Neutrophil (primary cell): ENCODE results near the gene BCL2L13.
"Not testable (repeated sequence)": the region's sequence is repeated elsewhere in the genome, so short reads cannot be mapped to it uniquely, and the experiment has no call there.

Source experiments
- H3K27ac ChIP-seq: fragments of 200-600 bp; sonication (generic); 2 replicates; pipeline ENCODE4 v1.5.1; 2016; ENCODE audit warnings: mild to moderate bottlenecking, moderate library complexity
- H3K27me3 ChIP-seq: fragments of 200-600 bp; sonication (generic); 2 replicates; pipeline ENCODE4 v1.6.0; 2016; ENCODE audit warnings: mild to moderate bottlenecking
- H3K36me3 ChIP-seq: fragments of 200-600 bp; sonication (generic); 2 replicates; pipeline ENCODE4 v1.5.1; 2017
- H3K4me1 ChIP-seq, 2 experiments: fragments of 200-600 bp in 1 of 2; sonication (generic) in 1 of 2; 1 replicate in 1 of 2; 2 replicates in 1 of 2; pipeline versions ENCODE4 v1.5.1 to v1.6.1; 2013 to 2016; ENCODE audit warnings: low read depth in 1 of 2, low read length in 1 of 2, mild to moderate bottlenecking in 1 of 2, moderate library complexity in 1 of 2; ENCODE audit not compliant: control insufficient read depth in 1 of 2, insufficient read depth in 1 of 2
- H3K4me3 ChIP-seq, 2 experiments: fragments of 200-600 bp in 1 of 2; sonication (generic) in 1 of 2; 1 replicate in 1 of 2; 2 replicates in 1 of 2; pipeline ENCODE4 v1.5.1; 2013 to 2016; ENCODE audit warnings: low read depth in 1 of 2, low read length in 1 of 2, mild to moderate bottlenecking in 1 of 2, moderate library complexity in 1 of 2
- H3K9me3 ChIP-seq: fragments of 200-600 bp; sonication (generic); 2 replicates; pipeline ENCODE4 v1.5.1; 2016
- CTCF ChIP-seq: fragments of 200-600 bp; sonication (generic); IDR thresholded peaks from 2 replicates; pipeline ENCODE4 v1.5.1; 2016; ENCODE audit warnings: antibody characterized with exemption

The BCL2L13 gene

DNA sequence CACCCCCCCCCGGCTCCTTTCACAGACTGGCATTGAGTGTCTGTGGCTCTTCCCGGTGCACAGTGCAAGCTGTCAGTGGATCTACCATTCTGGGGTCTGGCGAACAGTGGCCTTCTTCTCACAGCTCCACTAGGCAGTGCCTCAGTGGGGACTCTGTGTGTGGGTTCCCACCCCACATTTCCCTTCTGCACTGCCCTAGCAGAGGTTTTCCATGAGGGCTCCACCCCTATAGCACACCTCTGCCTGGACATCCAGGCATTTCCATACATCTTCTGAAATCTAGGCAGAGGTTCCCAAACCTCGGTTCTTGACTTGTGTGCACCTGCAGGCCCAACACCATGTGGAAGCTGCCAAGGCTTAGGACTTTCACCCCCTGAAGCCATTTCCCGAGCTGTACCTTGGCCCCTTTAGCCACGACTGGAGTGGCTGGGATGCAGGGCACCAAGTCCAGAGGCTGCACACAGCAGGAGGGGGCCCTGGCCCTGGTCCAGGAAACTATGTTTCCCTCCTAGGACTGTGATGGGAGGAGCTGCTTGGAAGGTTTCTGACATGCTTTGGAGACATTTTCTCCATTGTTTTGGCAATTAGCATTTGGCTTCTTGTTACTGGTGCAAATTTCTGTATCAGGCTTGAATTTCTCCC, 26.0 kb downstream of the BCL2L13 start:
- H3K27me3 ChIP-seq = no peaks in the 10 kb centered on the region
- no peak overlapping the region for H3K4me3 ChIP-seq
- no peaks in the 10 kb centered on the region for H3K9me3 ChIP-seq
- peaks cover 33 to 36% of the 10 kb centered on the region in 2 experiments for H3K4me1 ChIP-seq
- H3K27ac ChIP-seq = peak overlapping the region; percentile 66
- no peak for TF ChIP-seq CTCF
- peaks cover 17% of the 10 kb centered on the region for H3K36me3 ChIP-seq

DNA sequence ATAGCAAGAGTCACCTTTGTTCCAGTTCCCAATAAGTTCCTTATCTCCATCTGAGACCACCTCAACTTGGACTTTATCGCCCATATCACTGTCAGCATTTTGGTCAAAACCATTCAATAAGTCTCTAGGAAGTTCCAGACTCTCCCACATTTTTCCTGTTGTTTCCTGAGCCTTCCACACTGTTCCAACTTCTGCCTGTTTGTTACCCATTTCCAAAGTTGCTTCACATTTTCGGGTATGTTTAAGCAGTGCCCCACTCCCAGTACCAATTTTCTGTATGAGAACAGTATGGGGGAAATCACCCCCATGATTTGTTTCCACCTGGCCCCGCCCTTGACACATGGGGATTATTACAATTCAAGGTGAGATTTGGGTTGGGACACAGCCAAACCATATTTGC, 26.7 kb downstream of the BCL2L13 start:
- H3K36me3 ChIP-seq = peaks cover 10% of the 10 kb centered on the region
- H3K4me1 ChIP-seq = peaks cover 39 to 40% of the 10 kb centered on the region in 2 experiments
- no peak for TF ChIP-seq CTCF
- H3K9me3 ChIP-seq = no peaks in the 10 kb centered on the region
- no peaks in the 10 kb centered on the region for H3K27me3 ChIP-seq
- H3K4me3 ChIP-seq = no peak overlapping the region
- peak overlapping the region; percentile 66 for H3K27ac ChIP-seq

GRCh38 chr22:17665854-17666253, 27.3 kb downstream of the BCL2L13 start:
- no peaks in the 10 kb centered on the region for H3K27me3 ChIP-seq
- H3K4me3 ChIP-seq = no peak overlapping the region
- no peak for TF ChIP-seq CTCF
- H3K27ac ChIP-seq = peak overlapping the region; percentile 66
- H3K9me3 ChIP-seq = no peaks in the 10 kb centered on the region
- H3K4me1 ChIP-seq = peaks cover 39 to 40% of the 10 kb centered on the region in 2 experiments
- H3K36me3 ChIP-seq = peaks cover 6% of the 10 kb centered on the region

- H3K9me3 ChIP-seq, H3K27me3 ChIP-seq, H3K36me3 ChIP-seq, H3K4me3 ChIP-seq: not testable (repeated sequence)
- Histone ChIP-seq H3K4me1 (peaks cover 65 to 68% of the 10 kb centered on the region in 2 experiments), H3K27ac (peak overlapping the region; percentile 71)
Measured at GRCh38 chr22:17671521-17672092, 33.0 kb downstream of the BCL2L13 start.

- H3K4me1 ChIP-seq = peaks cover 62 to 64% of the 10 kb centered on the region in 2 experiments
- H3K4me3 ChIP-seq = peak overlapping the region in 1 of 2 experiments; percentile 17
- peak overlapping the region; percentile 71 for H3K27ac ChIP-seq
- TF ChIP-seq CTCF = no peak
- H3K27me3 ChIP-seq = no peaks in the 10 kb centered on the region
- H3K36me3 ChIP-seq = no peaks in the 10 kb centered on the region
- H3K9me3 ChIP-seq = no peaks in the 10 kb centered on the region
Measured at GRCh38 chr22:17672417-17672991, 33.9 kb downstream of the BCL2L13 start.

DNA sequence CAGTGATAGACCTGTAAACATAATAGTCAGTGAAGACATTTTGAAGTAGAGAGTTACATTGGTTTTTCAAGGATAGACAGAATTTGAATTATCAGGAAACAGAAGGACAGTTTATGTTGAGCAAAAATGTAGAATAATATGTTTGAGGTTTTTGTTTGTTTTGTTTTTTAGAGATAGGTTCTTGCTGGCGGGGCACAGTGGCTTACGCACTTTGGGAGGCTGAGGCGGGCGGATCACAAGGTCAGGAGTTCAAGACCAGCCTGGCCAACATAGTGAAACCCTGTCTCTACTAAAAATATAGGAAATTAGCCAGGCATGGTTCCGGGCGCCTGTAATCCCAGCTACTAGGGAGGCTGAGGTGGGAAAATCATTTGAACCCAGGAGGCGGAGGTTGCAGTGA, 35.6 kb downstream of the BCL2L13 start:
- H3K4me3 ChIP-seq = no peak overlapping the region

More for the DNA sequence above, 35.6 kb downstream of the BCL2L13 start:
- no peaks in the 10 kb centered on the region for H3K36me3 ChIP-seq
- no peaks in the 10 kb centered on the region for H3K27me3 ChIP-seq
- peaks cover 76 to 79% of the 10 kb centered on the region in 2 experiments for H3K4me1 ChIP-seq
- peak overlapping the region; percentile 71 for H3K27ac ChIP-seq
- no peak for TF ChIP-seq CTCF
- H3K9me3 ChIP-seq = no peaks in the 10 kb centered on the region
